Heart right ventricle (tissue), 16 donors: ENCODE results near the gene RAD9A. TPM values are rescaled to one million over a fixed set of nuclear protein-coding genes. Genes with fewer than 3 reads are reported as not detected.
"Not testable (repeated sequence)": the region's sequence is repeated elsewhere in the genome, so short reads cannot be mapped to it uniquely, and the experiment has no call there.

Experiments used
- ATAC-seq, 8 donors: fragments of 200-7000 bp; cut with Tn5 transposase; one replicate each; pipeline ENCODE4 v1.9.1; 2020; ENCODE audit warnings: mild to moderate bottlenecking in 8 of 8, moderate library complexity in 8 of 8, moderate number of reproducible peaks in 1 of 8
- DNase-seq, 2 donors: peaks; one replicate each; pipeline ENCODE4 v3.0.0-alpha.2; 2020
- H3K27ac ChIP-seq, 10 donors: fragments of 200-600 bp; sonication (generic) in 2 of 10; one replicate each; pipeline versions ENCODE4 v1.5.0 to v1.8.0; 2020 to 2022; ENCODE audit warnings: mild to moderate bottlenecking in 3 of 10
- H3K27me3 ChIP-seq, 7 donors: fragments of 200-600 bp; one replicate each; pipeline ENCODE4 v1.8.0; 2021 to 2022; ENCODE audit warnings: mild to moderate bottlenecking in 2 of 7
- H3K36me3 ChIP-seq, 9 donors: fragments of 200-600 bp; sonication (generic) in 1 of 9; one replicate each; pipeline versions ENCODE4 v1.5.0 to v1.8.0; 2020 to 2022; ENCODE audit warnings: mild to moderate bottlenecking in 2 of 9
- H3K4me1 ChIP-seq, 9 donors: fragments of 200-600 bp; sonication (generic) in 1 of 9; one replicate each; pipeline versions ENCODE4 v1.5.0 to v1.8.0; 2020 to 2022; ENCODE audit warnings: mild to moderate bottlenecking in 4 of 9
- H3K4me3 ChIP-seq, 10 donors: fragments of 200-600 bp; sonication (generic) in 2 of 10; one replicate each; pipeline versions ENCODE4 v1.5.0 to v1.8.0; 2020 to 2022; ENCODE audit warnings: mild to moderate bottlenecking in 7 of 10, moderate library complexity in 2 of 10
- H3K9me3 ChIP-seq, 11 donors: fragments of 200-600 bp in 10 of 11; sonication (generic) in 2 of 11; one replicate each; pipeline versions ENCODE4 v1.5.0 to v1.8.0; 2013 to 2022; ENCODE audit warnings: mild to moderate bottlenecking in 2 of 11, control low read depth in 1 of 11, moderate library complexity in 1 of 11
- CTCF ChIP-seq, 9 donors: fragments of 200-600 bp; sonication (generic) in 2 of 9; IDR thresholded peaks; one replicate each; pipeline versions ENCODE4 v1.5.0 to v1.8.0; 2021 to 2022; ENCODE audit warnings: antibody characterized with exemption in 9 of 9, mild to moderate bottlenecking in 5 of 9, moderate library complexity in 1 of 9
- WGBS, 2 donors: extraction: QIAGEN DNeasy Blood & Tissue Kit; methylation state at CpG; one replicate each; pipeline ENCODE4 v1.1.7; 2013; ENCODE audit warnings: inconsistent platforms in 1 of 2; 5-methylcytosine and 5-hydroxymethylcytosine counted together
- intact Hi-C, 10 donors: fragments of 100-400 bp; cut with DNase I; formaldehyde crosslinking; loops; one replicate each; pipeline versions ENCODE4 v1.11.1 to v1.14.2; 2022
- polyA plus RNA-seq, 2 donors: library from polyadenylated mRNA; stranded (reverse); fragments of 200-250 nt; gene quantifications; one replicate each; pipeline ENCODE4 v1.2.3, GENCODE V29; 2013
- total RNA-seq, 10 donors: library from RNA; stranded (reverse); fragmentation: NEBNext Ultra II Directional in 3 of 10; extraction: Animal tissue kit (Norgen Biotek cat#: 25700) in 3 of 10; gene quantifications; one replicate each; pipeline versions ENCODE4 v1.2.1 to v1.2.4, GENCODE V29; 2021 to 2023
- donor health status: Arrhythmogenic right ventricular cardiomyopathy.
- donor health status: ischemic (EF 13 %, LVEDD 7.1; RV severe dilation, severe dysfunction).
- donor health status: healthy with polysubstance abuse.
- donor health status: DM: no; HTN: yes; CAD: no.
- donor health status: DM: no; HTN: no; CAD: no.
- donor health status: ischemic (EF 25% LVEDD 6.9; RV normal size, moderate dysfunction).
- donor health status: ischemic (EF 25% LVEDD 5.7; RV mildly dilated, moderate dysfunction).
- donor health status: healthy.
- donor health status: DM: yes; HTN: yes; CAD: no.
- donor health status: Ischemic cardiomyopathy.
- donor health status: ischemic (EF 35%, LVEDD 5.7; RV mildly dilated, moderate dysfunction).
- donor health status: nonischemic (EF 11% LVEDD 7.7; RV severe dilation, severe dysfunction).
- donor health status: DM: yes; HTN: yes; CAD: no.
- donor health status: PGD.
- donor health status: ischemic (EF 29% LVEDD 5.4; RV normal size, mild dysfunction).
- donor health status: nonischemic (EF 23%, LVEDD 6.1; RV moderate dilation, normal function).

The RAD9A gene
- total and polyA plus RNA-seq, 12 donors, result 4.8 to 15.0 (median 6.5) TPM

DNA sequence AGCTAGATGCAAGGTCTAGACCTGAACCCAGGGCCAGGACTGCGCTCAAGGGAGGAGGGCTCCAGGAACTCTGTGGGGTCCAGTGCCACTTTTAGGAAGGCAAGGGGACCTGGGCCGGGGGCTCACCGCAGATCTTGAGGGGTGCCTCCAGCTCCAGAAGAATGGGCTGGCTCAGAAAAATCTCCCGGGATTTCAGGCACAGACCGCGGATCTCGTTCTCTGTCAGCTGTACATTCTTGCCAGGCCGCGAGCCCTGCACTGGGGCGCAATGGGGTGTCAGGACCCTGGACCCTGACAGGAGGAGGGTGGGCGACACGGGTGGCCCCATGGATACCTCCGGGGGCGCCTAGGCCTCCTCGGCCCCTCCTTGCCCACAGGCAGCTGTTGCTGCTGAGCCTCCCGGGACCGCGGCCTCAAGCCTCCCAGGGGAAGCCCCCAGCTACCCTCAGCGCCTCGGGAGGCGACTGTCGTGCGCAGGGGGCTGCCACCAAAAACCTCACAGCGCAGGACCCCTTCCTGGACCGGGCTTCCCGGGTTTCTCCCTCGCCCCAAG, 9.2 kb downstream of the RAD9A start:
- Histone ChIP-seq H3K4me3 (peak overlapping the region; percentile 68 to 99 (median 96)), H3K9me3 (no peaks in the 10 kb centered on the region), H3K4me1 (peaks cover 0 to 86% (median 54%) of the 10 kb centered on the region in 9 donors), H3K27me3 (no peaks in the 10 kb centered on the region), H3K27ac (peak overlapping the region; percentile 89 to 99 (median 97)), H3K36me3 (peaks cover 0 to 47% (median 26%) of the 10 kb centered on the region in 9 donors)
- 4 to 5% methylated on average over 27 of the region's 27 CpGs for WGBS, 2 donors
- intact Hi-C loops, result loop anchor here in 8 of 10 donors (1.0 to 5.0 kb wide), 5 partner anchors 66 to 106 kb away; partner anchors contain the start of genes TMEM134 (in 6 of the 8), CDK2AP2 (in 4 of the 8), PITPNM1 (in 4 of the 8) and AIP (in 1 of the 8)
- no peak for TF ChIP-seq CTCF (IDR thresholded peaks at IDR 0.05)
- ATAC-seq (peak in 7 of 8 donors; percentile 0 to 18 (median 1)), DNase-seq (no peak)

- Histone ChIP-seq H3K27ac (peak within 1 kb of the TSS; percentile 89 to 99 (median 97)), H3K9me3 (no peaks in the 10 kb centered on the region), H3K27me3 (no peaks in the 10 kb centered on the region), H3K4me3 (peak within 1 kb of the TSS; percentile 68 to 99 (median 96)), H3K4me1 (peaks cover 0 to 89% (median 54%) of the 10 kb centered on the region in 9 donors), H3K36me3 (peaks cover 0 to 40% (median 26%) of the 10 kb centered on the region in 9 donors)
- DNase-seq, result peak; percentile 90 to 94
- whole genome bisulfite sequencing, 2 donors, result 0 to 1% methylated on average over 61 to 73 of the region's 73 CpGs
- intact Hi-C loops, result loop anchor here in 8 of 10 donors (1.0 to 5.0 kb wide), 5 partner anchors 66 to 106 kb away; partner anchors contain the start of genes TMEM134 (in 6 of the 8), CDK2AP2 (in 4 of the 8), PITPNM1 (in 4 of the 8) and AIP (in 1 of the 8)
- peak; percentile 38 to 91 (median 62) for TF ChIP-seq CTCF (IDR thresholded peaks at IDR 0.05)
- ATAC-seq, result peak; percentile 76 to 95 (median 86)
These were observed 9.9 kb downstream of the RAD9A start, which contains the start of gene PPP1CA for GRCh38 chr11:67401495-67402191. PPP1CA (minus strand) TSS chr11:67401858; CDS start chr11:67401782, 76 bp downstream.

DNA sequence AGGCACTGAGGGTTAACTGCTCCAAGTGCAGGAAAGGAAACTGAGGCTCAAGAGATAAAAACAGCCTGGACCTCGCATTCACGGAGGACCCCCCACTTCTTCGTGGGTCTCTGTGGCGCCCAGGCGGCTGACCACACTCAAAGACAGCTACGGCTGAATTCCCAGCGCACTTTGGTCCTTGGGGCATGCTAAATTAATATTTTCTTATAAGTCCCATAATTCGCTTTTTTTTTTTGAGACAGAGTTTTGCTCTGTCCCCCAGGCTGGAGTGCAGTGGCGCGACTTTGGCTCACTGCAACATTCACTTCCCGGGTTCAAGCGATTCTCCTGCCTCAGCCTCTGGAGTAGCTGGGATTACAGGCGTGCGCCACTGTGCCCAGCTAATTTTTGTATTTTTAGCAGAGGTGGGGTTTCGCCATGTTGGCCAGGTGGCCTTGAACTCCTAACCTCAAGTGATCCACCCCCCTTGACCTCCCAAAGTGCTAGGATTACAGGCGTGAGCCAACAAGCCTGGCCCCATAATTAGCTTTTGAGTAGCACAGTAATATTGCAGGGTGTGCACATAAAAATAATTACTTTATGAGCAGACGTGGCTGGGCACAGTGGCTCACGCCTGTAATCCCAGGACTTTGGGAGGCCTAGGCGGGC, 10.5 kb downstream of the RAD9A start:
- not testable (repeated sequence) for H3K27me3 ChIP-seq, DNase-seq, H3K9me3 ChIP-seq, ATAC-seq
- 57 to 63% methylated on average over 19 of the region's 19 CpGs for WGBS, 2 donors
- intact Hi-C loops, result loop anchor here in 7 of 10 donors (5.0 kb wide), 3 partner anchors 65 to 105 kb away; partner anchors contain the start of genes TMEM134 (in 6 of the 7), CDK2AP2 (in 4 of the 7), PITPNM1 (in 4 of the 7) and AIP (in 1 of the 7)
- Histone ChIP-seq H3K36me3 (peaks cover 0 to 34% (median 21%) of the 10 kb centered on the region in 9 donors), H3K4me1 (peaks cover 0 to 85% (median 52%) of the 10 kb centered on the region in 9 donors), H3K4me3 (peak overlapping the region in 9 of 10 donors; percentile 74 to 99 (median 96)), H3K27ac (peak overlapping the region; percentile 59 to 99 (median 97))

- 97% methylated on average over 9 of the region's 9 CpGs for WGBS, 2 donors
- peaks cover 0 to 26% (median 14%) of the 10 kb centered on the region in 9 donors for H3K36me3 ChIP-seq
- H3K4me1 ChIP-seq, result peaks cover 0 to 85% (median 44%) of the 10 kb centered on the region in 9 donors
- intact Hi-C loops, result loop anchor here in 7 of 10 donors (5.0 kb wide), 3 partner anchors 64 to 104 kb away; partner anchors contain the start of genes TMEM134 (in 6 of the 7), CDK2AP2 (in 4 of the 7), PITPNM1 (in 4 of the 7) and AIP (in 1 of the 7)
- peak overlapping the region in 6 of 10 donors; percentile 39 to 99 (median 66) for H3K27ac ChIP-seq
- not testable (repeated sequence) for H3K9me3 ChIP-seq, H3K27me3 ChIP-seq, DNase-seq, ATAC-seq
- peak overlapping the region in 1 of 10 donors; percentile 62 for H3K4me3 ChIP-seq
These were observed 11.3 kb downstream of the RAD9A start for GRCh38 chr11:67403085-67403484.
